Tibial nerve (tissue), 4 donors: Measurements from ENCODE around the gene PCYT1A. TPM values are rescaled to one million over a fixed set of nuclear protein-coding genes. Genes with fewer than 3 reads are reported as not detected.
A peak's percentile ranks its signal among the peaks of the same experiment; 100 is the strongest.
"Not testable (repeated sequence)": the region's sequence is repeated elsewhere in the genome, so short reads cannot be mapped to it uniquely, and the experiment has no call there.

ENCODE experiments used
- DNase-seq, 2 donors: peaks; one replicate each; pipeline ENCODE4 v3.0.0-alpha.2; 2019; ENCODE audit warnings: low spot score in 2 of 2
- H3K27ac ChIP-seq, 4 donors: fragments of 200-600 bp; sonication (generic) in 3 of 4; one replicate each; pipeline ENCODE4 v1.5.1; 2017 to 2019; ENCODE audit warnings: mild to moderate bottlenecking in 1 of 4
- H3K27me3 ChIP-seq, 2 donors: fragments of 200-600 bp; sonication (generic) in 1 of 2; one replicate each; pipeline versions ENCODE4 v1.5.1 to v1.6.0; 2017 to 2019
- H3K36me3 ChIP-seq, 3 donors: fragments of 200-600 bp; sonication (generic); one replicate each; pipeline ENCODE4 v1.5.1; 2018 to 2019
- H3K4me1 ChIP-seq, 4 donors: fragments of 200-600 bp; sonication (generic) in 3 of 4; one replicate each; pipeline ENCODE4 v1.5.1; 2017 to 2019
- H3K4me3 ChIP-seq, 4 donors: fragments of 200-600 bp; sonication (generic) in 3 of 4; one replicate each; pipeline ENCODE4 v1.5.1; 2017 to 2019; ENCODE audit warnings: mild to moderate bottlenecking in 1 of 4, moderate library complexity in 1 of 4
- H3K9me3 ChIP-seq, 4 donors: fragments of 200-600 bp; sonication (generic) in 3 of 4; one replicate each; pipeline ENCODE4 v1.5.1; 2017 to 2019
- EP300 ChIP-seq, 2 donors: sonication (generic); formaldehyde crosslinking; IDR thresholded peaks; one replicate each; pipeline ENCODE4 v1.6.1; 2017; ENCODE audit warnings: antibody characterized with exemption in 2 of 2, mild to moderate bottlenecking in 1 of 2
- POLR2A ChIP-seq, 2 donors: fragments of 450-650 bp; IDR thresholded peaks; one replicate each; pipeline ENCODE4 v1.6.1; 2017; ENCODE audit warnings: antibody characterized with exemption in 2 of 2, mild to moderate bottlenecking in 2 of 2, moderate library complexity in 2 of 2
- WGBS, 2 donors: methylation state at CpG; one replicate each; pipeline ENCODE4 v1.1.5; 2018; 5-methylcytosine and 5-hydroxymethylcytosine counted together
- total RNA-seq, 4 donors: library from RNA; depleted of rRNA; stranded (reverse); fragments of >200 nt; gene quantifications; one replicate each; pipeline ENCODE4 v1.1.0, GENCODE V29; 2016
- TF ChIP-seq, protein P1 (sequence below), 5 experiments: fragments of 200-600 bp in 3 of 5; fragments of 450-650 bp in 2 of 5; sonication (generic) in 3 of 5; IDR thresholded peaks; one replicate each; pipeline ENCODE4 v1.5.1; 2016 to 2019; ENCODE audit warnings: antibody characterized with exemption in 5 of 5, mild to moderate bottlenecking in 3 of 5, moderate library complexity in 2 of 5

The PCYT1A gene
- total RNA-seq, 4 donors from 2014 or later: 51.9 to 98.1 (median 73.0) TPM

DNA sequence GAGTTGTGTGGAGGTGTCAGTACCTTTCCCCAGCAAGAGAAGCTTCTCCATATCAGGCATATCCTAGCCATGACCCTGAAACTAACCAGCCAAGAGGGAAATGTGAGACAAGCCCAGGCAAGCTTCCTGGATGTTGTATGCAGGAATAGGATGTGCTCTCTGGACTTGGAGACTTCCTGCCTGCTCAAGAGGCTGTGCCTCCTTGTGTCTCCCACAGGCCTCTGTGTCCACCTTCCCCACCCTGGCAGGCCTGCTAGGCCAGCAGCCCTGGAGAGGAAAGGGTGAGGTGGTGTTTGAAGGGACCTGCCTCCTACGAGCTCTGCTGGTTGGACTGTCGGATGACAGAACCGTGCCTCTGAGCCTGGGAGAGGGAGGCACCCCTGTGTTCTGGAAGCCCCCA lies 32.6 kb upstream of the PCYT1A start:
- no peak for DNase-seq
- Histone ChIP-seq H3K27ac (no peak overlapping the region), H3K4me3 (no peak overlapping the region), H3K36me3 (peaks cover 0 to 8% (median 0%) of the 10 kb centered on the region in 3 donors), H3K27me3 (no peaks in the 10 kb centered on the region), H3K9me3 (no peaks in the 10 kb centered on the region), H3K4me1 (peaks cover 0 to 15% (median 0%) of the 10 kb centered on the region in 4 donors)
- 58 to 65% methylated on average over 3 of the region's 3 CpGs for WGBS, 2 donors
- TF ChIP-seq EP300 (IDR thresholded peaks at IDR 0.05): no peak
- TF ChIP-seq POLR2A (IDR thresholded peaks at IDR 0.05): no peak
- TF ChIP-seq, protein P1, sequence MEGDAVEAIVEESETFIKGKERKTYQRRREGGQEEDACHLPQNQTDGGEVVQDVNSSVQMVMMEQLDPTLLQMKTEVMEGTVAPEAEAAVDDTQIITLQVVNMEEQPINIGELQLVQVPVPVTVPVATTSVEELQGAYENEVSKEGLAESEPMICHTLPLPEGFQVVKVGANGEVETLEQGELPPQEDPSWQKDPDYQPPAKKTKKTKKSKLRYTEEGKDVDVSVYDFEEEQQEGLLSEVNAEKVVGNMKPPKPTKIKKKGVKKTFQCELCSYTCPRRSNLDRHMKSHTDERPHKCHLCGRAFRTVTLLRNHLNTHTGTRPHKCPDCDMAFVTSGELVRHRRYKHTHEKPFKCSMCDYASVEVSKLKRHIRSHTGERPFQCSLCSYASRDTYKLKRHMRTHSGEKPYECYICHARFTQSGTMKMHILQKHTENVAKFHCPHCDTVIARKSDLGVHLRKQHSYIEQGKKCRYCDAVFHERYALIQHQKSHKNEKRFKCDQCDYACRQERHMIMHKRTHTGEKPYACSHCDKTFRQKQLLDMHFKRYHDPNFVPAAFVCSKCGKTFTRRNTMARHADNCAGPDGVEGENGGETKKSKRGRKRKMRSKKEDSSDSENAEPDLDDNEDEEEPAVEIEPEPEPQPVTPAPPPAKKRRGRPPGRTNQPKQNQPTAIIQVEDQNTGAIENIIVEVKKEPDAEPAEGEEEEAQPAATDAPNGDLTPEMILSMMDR (IDR thresholded peaks at IDR 0.05): no peak

DNA sequence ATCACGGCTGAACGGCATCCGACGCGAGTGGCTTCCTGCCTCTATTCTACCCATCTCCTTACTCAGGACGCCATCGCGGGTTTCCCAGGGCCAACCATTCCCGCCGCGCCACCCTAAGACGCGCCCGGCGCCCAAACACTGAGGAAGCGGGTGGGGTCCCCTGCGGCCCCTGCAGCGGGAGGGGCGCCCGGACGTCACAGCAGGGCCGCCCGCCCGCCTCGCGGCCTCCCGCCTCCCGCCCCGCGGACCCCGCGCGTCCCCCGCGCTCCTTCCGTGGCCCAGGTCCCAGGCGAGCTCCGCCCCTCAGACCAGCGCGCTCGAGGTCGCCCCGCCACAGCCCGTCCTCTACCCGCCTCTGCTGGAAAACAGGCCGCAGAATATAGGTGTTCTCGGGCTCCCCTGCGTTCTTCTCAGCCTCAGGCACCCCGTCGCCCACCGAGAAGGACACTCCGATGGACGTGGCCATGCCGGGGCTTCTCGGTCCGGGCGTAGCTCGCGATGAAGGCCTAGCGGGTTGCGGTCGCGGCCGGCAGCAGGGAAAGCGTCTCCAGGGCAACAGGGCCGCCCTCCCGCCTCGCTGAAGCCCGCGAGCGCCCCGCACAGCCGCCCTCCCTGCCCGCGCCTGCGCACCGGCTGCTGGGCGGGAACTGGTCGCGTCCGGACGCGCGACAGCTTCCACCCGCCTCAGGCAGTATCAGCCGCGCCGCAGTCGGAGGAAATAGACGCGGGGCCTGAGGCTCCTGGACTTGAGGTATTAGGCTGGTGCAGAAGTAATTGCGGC lies 30.4 kb upstream of the PCYT1A start, which contains the start of gene DYNLT2B:
Gene DYNLT2B (minus strand): TSS at position 554 of the 781 bp plus-strand sequence. CDS start 88 bp downstream, at position 466.
- Histone ChIP-seq H3K27ac (peak within 1 kb of the TSS; percentile 83 to 96 (median 94)), H3K36me3 (peaks cover 0 to 6% (median 0%) of the 10 kb centered on the region in 3 donors), H3K4me3 (peak within 1 kb of the TSS; percentile 80 to 87 (median 82)), H3K27me3 (no peaks in the 10 kb centered on the region), H3K4me1 (peaks cover 0 to 15% (median 0%) of the 10 kb centered on the region in 4 donors), H3K9me3 (no peaks in the 10 kb centered on the region)
- TF ChIP-seq, protein P1 (IDR thresholded peaks at IDR 0.05): peak in 2 of 5 experiments; percentile 5 to 31
- TF ChIP-seq EP300 (IDR thresholded peaks at IDR 0.05) (peak in 1 of 2 donors; percentile 79), POLR2A (IDR thresholded peaks at IDR 0.05) (peak; percentile 53 to 71)
- DNase-seq: peak; percentile 60 to 73
- 0% methylated on average over 19 to 24 of the region's 92 CpGs for WGBS, 2 donors

DNA sequence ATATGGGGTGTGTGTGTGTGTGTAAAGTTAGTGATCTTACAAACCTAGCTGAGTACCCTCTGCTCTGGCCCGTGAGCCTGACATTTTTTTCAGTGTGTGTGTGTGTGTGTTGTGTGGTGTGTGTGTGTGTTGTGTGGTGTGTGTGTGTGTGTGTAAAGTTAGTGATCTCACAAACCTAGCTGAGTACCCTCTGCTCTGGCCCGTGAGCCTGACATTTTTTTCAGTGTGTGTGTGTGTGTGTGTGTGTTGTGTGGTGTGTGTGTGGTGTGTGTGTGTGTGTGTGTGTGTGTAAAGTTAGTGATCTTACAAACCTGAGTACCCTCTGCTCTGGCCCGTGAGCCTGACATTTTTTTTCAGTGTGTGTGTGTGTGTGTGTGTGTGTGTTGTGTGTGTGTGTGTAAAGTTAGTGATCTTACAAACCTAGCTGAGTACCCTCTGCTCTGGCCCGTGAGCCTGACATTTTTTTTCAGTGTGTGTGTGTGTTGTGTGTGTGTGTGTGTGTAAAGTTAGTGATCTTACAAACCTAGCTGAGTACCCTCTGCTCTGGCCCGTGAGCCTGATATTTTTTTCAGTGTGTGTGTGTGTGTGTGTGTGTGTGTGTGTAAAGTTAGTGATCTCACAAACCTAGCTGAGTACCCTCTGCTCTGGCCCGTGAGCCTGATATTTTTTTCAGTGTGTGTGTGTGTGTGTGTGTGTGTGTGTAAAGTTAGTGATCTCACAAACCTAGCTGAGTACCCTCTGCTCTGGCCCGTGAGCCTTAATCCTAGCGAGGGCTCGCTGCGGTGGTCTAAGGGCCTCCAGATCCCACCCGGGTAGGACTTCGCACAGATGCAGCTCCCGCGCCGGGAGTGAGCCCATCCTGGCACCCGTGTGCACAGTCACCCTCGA lies 29.5 kb upstream of the PCYT1A start:
- not testable (repeated sequence) for DNase-seq, H3K36me3 ChIP-seq, H3K9me3 ChIP-seq, H3K27me3 ChIP-seq
- 7 to 10% methylated on average over 9 to 16 of the region's 17 CpGs for WGBS, 2 donors
- Histone ChIP-seq H3K4me3 (peak overlapping the region; percentile 80 to 87 (median 82)), H3K4me1 (peaks cover 0 to 15% (median 0%) of the 10 kb centered on the region in 4 donors), H3K27ac (peak overlapping the region; percentile 83 to 96 (median 94))

DNA sequence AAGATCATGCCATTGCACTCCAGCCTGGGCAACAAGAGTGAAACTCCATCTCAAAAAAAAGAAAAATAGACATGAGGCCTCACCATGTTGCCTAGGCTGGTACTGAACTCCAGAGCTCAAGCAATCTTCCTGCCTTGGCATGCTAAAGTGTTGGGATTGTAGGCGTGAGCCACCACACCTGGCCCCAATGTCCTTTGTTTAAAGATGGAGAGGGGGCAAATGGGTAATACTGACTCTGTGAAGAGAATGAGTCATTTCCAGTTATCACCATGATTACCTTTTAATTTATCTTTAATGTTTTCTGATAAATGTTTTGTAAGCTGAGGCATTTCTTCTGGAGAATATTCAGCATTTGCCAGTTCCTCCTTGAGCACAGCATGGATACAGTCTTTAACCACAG lies 28.3 kb upstream of the PCYT1A start:
- H3K4me1 ChIP-seq: peaks cover 0 to 15% (median 0%) of the 10 kb centered on the region in 4 donors
- no peaks in the 10 kb centered on the region for H3K27me3 ChIP-seq
- no peak overlapping the region for H3K27ac ChIP-seq
- TF ChIP-seq EP300 (IDR thresholded peaks at IDR 0.05) (no peak), POLR2A (IDR thresholded peaks at IDR 0.05) (no peak)
- TF ChIP-seq, protein P1 (IDR thresholded peaks at IDR 0.05): no peak
- H3K9me3 ChIP-seq: no peaks in the 10 kb centered on the region
- peaks cover 0 to 6% (median 0%) of the 10 kb centered on the region in 3 donors for H3K36me3 ChIP-seq
- WGBS, 2 donors: 97 to 100% methylated on average over 1 of the region's 1 CpG
- DNase-seq: no peak
- H3K4me3 ChIP-seq: no peak overlapping the region

DNA sequence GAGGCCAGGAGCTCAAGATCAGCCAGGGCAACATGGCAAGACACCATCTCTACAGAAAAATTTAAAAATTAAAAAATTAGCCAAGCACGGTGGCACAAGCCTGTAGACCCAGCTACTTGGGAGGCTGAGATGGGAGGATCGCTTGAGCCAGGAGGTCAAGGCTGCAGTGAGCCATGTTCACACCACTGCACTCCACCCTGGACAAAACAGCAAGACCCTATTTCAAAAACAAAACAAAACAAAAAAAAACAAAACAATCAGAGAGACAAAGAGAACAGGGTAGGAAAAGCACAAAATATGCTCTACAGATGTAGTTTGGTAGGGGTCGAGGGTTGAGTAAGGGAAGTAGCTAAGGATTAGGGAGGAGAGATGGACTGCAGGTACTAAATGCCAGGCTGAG lies 27.1 kb upstream of the PCYT1A start:
- Histone ChIP-seq H3K4me1 (peaks cover 0 to 15% (median 0%) of the 10 kb centered on the region in 4 donors), H3K4me3 (no peak overlapping the region), H3K9me3 (no peaks in the 10 kb centered on the region), H3K36me3 (peaks cover 0 to 6% (median 0%) of the 10 kb centered on the region in 3 donors), H3K27me3 (no peaks in the 10 kb centered on the region), H3K27ac (no peak overlapping the region)
- WGBS, 2 donors: 92 to 99% methylated on average over 3 of the region's 3 CpGs
- no peak for DNase-seq
- TF ChIP-seq, protein P1 (IDR thresholded peaks at IDR 0.05): no peak
- TF ChIP-seq POLR2A (IDR thresholded peaks at IDR 0.05): no peak
- no peak for TF ChIP-seq EP300 (IDR thresholded peaks at IDR 0.05)

DNA sequence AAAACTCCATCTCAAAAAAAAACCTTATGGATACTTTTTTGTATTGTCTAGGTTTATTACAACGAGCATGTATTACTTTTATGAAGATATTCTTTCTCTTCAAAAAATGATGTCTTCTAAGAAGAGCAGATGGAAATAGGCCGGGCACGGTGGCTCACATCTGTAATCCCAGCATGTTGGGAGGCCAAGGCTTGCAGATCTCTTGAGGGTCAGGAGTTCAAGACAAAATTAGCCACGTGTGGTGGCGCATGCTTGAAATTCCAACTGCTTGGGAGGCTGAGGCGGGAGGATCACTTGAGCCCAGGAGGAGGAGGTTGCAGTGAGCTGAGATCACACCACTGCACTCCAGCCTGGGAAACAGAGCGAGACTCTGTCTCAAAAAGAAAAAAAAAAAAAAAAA lies 26.6 kb upstream of the PCYT1A start:
- H3K9me3 ChIP-seq, H3K36me3 ChIP-seq, H3K27ac ChIP-seq, H3K4me3 ChIP-seq, H3K27me3 ChIP-seq, DNase-seq, H3K4me1 ChIP-seq: not testable (repeated sequence)
- WGBS, 2 donors: 81% methylated on average over 7 of the region's 7 CpGs

DNA sequence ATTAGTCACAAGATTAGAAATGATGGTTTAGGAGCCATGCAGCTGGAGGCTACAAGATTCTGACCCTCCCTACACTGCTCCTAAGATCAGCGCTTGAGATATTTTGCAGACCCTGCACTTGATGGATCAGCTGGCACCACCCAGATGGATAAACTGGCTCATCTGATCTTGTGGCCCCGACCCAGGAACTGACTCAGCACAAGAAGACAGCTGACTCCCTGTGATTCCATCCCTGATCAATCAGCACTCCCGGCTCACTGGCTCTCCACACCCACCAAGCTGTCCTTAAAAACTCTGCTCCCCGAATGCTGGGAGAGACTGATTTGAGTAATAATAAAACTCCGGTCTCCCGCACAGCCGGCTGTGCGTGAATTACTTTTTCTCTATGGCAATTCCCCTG lies 15.4 kb upstream of the PCYT1A start:
- not testable (repeated sequence) for H3K9me3 ChIP-seq, H3K4me1 ChIP-seq, H3K4me3 ChIP-seq, DNase-seq, H3K27ac ChIP-seq, H3K27me3 ChIP-seq
- peaks cover 0 to 57% (median 2%) of the 10 kb centered on the region in 3 donors for H3K36me3 ChIP-seq
- 80 to 81% methylated on average over 6 of the region's 8 CpGs for WGBS, 2 donors

DNA sequence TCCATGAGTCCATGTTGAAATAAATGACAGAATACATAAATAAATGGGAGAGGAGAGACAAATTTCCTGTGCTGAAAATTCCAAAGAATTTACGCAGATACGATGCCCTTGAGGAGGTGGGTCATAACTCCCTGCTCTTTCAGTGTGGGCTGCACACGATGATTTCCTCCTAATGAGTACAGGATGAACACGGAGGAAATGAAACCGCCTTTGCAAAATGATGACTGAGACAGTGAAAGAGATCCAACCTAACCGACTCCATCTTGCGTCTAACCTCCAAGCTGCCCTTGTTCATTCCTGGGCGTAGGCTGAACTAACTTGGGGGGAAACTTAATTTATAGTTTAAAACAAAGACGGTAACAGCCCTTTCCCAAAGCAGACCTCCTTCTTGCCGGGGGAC lies 15.0 kb upstream of the PCYT1A start:
- H3K4me1 ChIP-seq, H3K9me3 ChIP-seq, H3K4me3 ChIP-seq, H3K27me3 ChIP-seq, H3K27ac ChIP-seq, DNase-seq: not testable (repeated sequence)
- peaks cover 0 to 60% (median 2%) of the 10 kb centered on the region in 3 donors for H3K36me3 ChIP-seq
- 49 to 75% methylated on average over 7 to 8 of the region's 10 CpGs for WGBS, 2 donors
